SU-DHL-6 (cell line): ENCODE results near the gene NELFB.

Source experiments
- EZH2phosphoT487 ChIP-seq: fragments of 200-600 bp; sonication (generic), shearing (Covaris generic); conservative IDR thresholded peaks from 2 replicates; pipeline ENCODE4 v1.6.1; 2018; ENCODE audit warnings: mild to moderate bottlenecking, antibody characterized with exemption, low read length, moderate library complexity, mixed read lengths
- TF ChIP-seq, protein P1 (sequence below): fragments of 200-600 bp; sonication (generic); IDR thresholded peaks from one replicate; pipeline ENCODE4 v1.5.1; 2017; ENCODE audit warnings: antibody characterized with exemption, mild to moderate bottlenecking, low read length, moderate library complexity; ENCODE audit not compliant: insufficient read depth, poor library complexity, severe bottlenecking

- peak; percentile 91; the same call in 1 of the 2 replicates for TF ChIP-seq EZH2phosphoT487
- TF ChIP-seq, protein P1, sequence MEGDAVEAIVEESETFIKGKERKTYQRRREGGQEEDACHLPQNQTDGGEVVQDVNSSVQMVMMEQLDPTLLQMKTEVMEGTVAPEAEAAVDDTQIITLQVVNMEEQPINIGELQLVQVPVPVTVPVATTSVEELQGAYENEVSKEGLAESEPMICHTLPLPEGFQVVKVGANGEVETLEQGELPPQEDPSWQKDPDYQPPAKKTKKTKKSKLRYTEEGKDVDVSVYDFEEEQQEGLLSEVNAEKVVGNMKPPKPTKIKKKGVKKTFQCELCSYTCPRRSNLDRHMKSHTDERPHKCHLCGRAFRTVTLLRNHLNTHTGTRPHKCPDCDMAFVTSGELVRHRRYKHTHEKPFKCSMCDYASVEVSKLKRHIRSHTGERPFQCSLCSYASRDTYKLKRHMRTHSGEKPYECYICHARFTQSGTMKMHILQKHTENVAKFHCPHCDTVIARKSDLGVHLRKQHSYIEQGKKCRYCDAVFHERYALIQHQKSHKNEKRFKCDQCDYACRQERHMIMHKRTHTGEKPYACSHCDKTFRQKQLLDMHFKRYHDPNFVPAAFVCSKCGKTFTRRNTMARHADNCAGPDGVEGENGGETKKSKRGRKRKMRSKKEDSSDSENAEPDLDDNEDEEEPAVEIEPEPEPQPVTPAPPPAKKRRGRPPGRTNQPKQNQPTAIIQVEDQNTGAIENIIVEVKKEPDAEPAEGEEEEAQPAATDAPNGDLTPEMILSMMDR = peak; percentile 49
Observed at GRCh38 chr9:137302449-137303150, 47.5 kb downstream of the NELFB start.
